ENCODE data around the gene SART3. TPM values are rescaled to one million over a fixed set of nuclear protein-coding genes. Genes with fewer than 3 reads are reported as not detected.

SART3 gene
- total and polyA plus RNA-seq, 10 of the 15 experiments (the other 5 are each of a cell fraction or from before 2014, with no cell fraction given): 8.8 to 179 (median 54.9) TPM

DNA sequence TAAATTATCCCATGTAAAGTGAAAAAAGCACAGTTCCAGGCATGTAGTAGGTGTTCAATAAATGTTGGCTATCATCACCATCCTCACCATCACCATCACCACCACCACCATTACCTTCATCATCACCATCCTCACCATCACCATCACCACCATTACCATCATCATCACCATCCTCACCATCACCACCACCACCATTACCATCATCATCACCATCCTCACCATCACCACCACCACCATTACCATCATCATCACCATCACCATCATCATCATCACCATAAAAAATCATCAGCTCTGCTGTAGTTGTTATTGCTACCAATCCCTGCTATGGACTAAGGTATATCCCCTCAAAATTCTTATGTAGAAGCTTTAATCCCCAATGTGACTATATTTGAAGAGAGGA is 16.5 kb upstream of the SART3 start (continued):
- no peak for TF ChIP-seq BCL3 (IDR thresholded peaks at IDR 0.05; ENCODE audit: borderline replicate concordance, insufficient read depth, low read depth, low read length, poor library complexity, severe bottlenecking)
- TF ChIP-seq FOXM1 (IDR thresholded peaks at IDR 0.05; ENCODE audit: low read depth, low read length): no peak
- TF ChIP-seq, protein P1, sequence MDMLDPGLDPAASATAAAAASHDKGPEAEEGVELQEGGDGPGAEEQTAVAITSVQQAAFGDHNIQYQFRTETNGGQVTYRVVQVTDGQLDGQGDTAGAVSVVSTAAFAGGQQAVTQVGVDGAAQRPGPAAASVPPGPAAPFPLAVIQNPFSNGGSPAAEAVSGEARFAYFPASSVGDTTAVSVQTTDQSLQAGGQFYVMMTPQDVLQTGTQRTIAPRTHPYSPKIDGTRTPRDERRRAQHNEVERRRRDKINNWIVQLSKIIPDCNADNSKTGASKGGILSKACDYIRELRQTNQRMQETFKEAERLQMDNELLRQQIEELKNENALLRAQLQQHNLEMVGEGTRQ (IDR thresholded peaks at IDR 0.05; ENCODE audit: borderline replicate concordance, low read depth, low read length): no peak
- no peak for TF ChIP-seq NFYB (IDR thresholded peaks at IDR 0.05; ENCODE audit: insufficient read depth, low read depth, low read length)

DNA sequence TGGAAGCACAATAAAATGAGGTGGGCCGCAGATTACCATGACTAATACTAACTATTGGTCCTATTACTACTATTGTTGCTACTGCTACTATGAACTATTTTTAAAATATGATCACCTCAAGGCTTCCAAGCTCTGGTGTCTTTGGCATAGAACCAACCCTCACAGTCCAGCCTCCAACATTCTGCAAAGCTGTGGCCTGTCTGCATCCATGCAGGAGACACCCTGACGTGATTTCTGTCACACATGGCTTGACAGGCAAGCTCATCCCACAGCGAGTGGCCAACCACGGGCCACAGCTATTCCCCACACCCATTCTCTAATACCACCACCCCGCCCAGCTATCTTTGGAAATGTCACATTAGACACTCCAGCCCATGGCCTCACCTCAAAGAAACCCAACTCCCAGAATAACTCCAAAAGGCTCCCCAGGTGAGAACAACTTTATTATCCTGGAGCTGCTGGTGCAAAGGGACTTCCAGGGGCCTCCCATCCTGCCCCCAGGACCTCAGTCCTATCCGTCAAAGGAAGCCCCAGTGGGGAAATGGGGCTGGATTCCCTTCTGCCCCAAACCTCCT is 15.8 kb upstream of the SART3 start:
- RAD21 ChIA-PET (ENCODE audit: unreplicated experiment): interaction anchor here (0.8 to 23.0 kb wide), 4 partner anchors 8 to 58 kb away, joined by 3 to 633 read pairs (median 211); partner anchors contain the start of gene SELPLG
- no peaks in the 10 kb centered on the region for H4K20me1 ChIP-seq (ENCODE audit: control insufficient read depth, insufficient read depth)
- intact Hi-C loops (cut with micrococcal nuclease; ENCODE audit: unreplicated experiment) (no loop called here), in situ Hi-C loops (cut with MboI) (no loop called here)
- peaks cover 45% of the 10 kb centered on the region for H3K4me1 ChIP-seq (ENCODE audit: control insufficient read depth, insufficient read depth, low read length)
- H3K9me3 ChIP-seq (replicated peaks; ENCODE audit: control insufficient read depth, insufficient read depth, low read length): no peaks in the 10 kb centered on the region; the same call in 2 of the 3 replicates
- H2AFZ ChIP-seq (ENCODE audit: control insufficient read depth, low read depth, low read length): no peak overlapping the region
- BruUV-seq (replicated peaks): no TSS peak
- no peak overlapping the region for H3K4me2 ChIP-seq (ENCODE audit: control insufficient read depth, insufficient read depth)
- 46% methylated on average over 6 of the region's 6 CpGs for WGBS (ENCODE audit: insufficient coverage, insufficient replicate concordance, low lambda C conversion rate, missing lambda C conversion rate)
- FAIRE-seq (no peak), DNase-seq (ENCODE audit: low read depth, low spot score) (no peak), ATAC-seq (no peak)
- no peaks in the 10 kb centered on the region; the same call in none of the 2 replicates for H3K79me2 ChIP-seq (ENCODE audit: control insufficient read depth, insufficient read depth, low read length)
- CTCF ChIA-PET: interaction anchor here (0.9 to 21.5 kb wide), 7 partner anchors 11 to 228 kb away, joined by 3 to 866 read pairs (median 4); no protein-coding TSS in a partner anchor
- no peaks in the 10 kb centered on the region for H3K27me3 ChIP-seq (replicated peaks in 1 of 2; ENCODE audit: control insufficient read depth in 2 of 2, insufficient read depth in 2 of 2, low read length in 1 of 2)
- H3K27ac ChIP-seq (ENCODE audit: control insufficient read depth, insufficient read depth): no peak overlapping the region; the same call in 1 of the 2 replicates
- no peak overlapping the region for H3K9ac ChIP-seq (ENCODE audit: control insufficient read depth, insufficient read depth, low read length)
- SMC1A ChIA-PET (ENCODE audit: uncharacterized antibody, unreplicated experiment): interaction anchor here (0.9 to 26.5 kb wide), 11 partner anchors 8 to 274 kb away, joined by 3 to 718 read pairs (median 8); partner anchors contain the start of gene SELPLG
- TF ChIP-seq, protein P2, sequence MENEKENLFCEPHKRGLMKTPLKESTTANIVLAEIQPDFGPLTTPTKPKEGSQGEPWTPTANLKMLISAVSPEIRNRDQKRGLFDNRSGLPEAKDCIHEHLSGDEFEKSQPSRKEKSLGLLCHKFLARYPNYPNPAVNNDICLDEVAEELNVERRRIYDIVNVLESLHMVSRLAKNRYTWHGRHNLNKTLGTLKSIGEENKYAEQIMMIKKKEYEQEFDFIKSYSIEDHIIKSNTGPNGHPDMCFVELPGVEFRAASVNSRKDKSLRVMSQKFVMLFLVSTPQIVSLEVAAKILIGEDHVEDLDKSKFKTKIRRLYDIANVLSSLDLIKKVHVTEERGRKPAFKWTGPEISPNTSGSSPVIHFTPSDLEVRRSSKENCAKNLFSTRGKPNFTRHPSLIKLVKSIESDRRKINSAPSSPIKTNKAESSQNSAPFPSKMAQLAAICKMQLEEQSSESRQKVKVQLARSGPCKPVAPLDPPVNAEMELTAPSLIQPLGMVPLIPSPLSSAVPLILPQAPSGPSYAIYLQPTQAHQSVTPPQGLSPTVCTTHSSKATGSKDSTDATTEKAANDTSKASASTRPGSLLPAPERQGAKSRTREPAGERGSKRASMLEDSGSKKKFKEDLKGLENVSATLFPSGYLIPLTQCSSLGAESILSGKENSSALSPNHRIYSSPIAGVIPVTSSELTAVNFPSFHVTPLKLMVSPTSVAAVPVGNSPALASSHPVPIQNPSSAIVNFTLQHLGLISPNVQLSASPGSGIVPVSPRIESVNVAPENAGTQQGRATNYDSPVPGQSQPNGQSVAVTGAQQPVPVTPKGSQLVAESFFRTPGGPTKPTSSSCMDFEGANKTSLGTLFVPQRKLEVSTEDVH (IDR thresholded peaks at IDR 0.05; ENCODE audit: low read depth, partially characterized antibody): no peak
- TF ChIP-seq, protein P3, sequence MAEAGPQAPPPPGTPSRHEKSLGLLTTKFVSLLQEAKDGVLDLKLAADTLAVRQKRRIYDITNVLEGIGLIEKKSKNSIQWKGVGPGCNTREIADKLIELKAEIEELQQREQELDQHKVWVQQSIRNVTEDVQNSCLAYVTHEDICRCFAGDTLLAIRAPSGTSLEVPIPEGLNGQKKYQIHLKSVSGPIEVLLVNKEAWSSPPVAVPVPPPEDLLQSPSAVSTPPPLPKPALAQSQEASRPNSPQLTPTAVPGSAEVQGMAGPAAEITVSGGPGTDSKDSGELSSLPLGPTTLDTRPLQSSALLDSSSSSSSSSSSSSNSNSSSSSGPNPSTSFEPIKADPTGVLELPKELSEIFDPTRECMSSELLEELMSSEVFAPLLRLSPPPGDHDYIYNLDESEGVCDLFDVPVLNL (IDR thresholded peaks at IDR 0.05; ENCODE audit: low read depth, low read length): no peak
- no peak for TF ChIP-seq MTA2 (IDR thresholded peaks at IDR 0.05; ENCODE audit: low read depth)
- no peak for TF ChIP-seq SMARCA5 (IDR thresholded peaks at IDR 0.05)
- TF ChIP-seq FOXK2 (IDR thresholded peaks at IDR 0.05): no peak
- peak; percentile 47 for TF ChIP-seq RUNX3 (IDR thresholded peaks at IDR 0.05; ENCODE audit: low read length)
- peak; percentile 27; the same call in 1 of the 2 replicates for TF ChIP-seq PAX5 (IDR thresholded peaks at IDR 0.05; ENCODE audit: borderline replicate concordance, low read depth, low read length)
- no peak for TF ChIP-seq CHD2 (IDR thresholded peaks at IDR 0.05; ENCODE audit: borderline replicate concordance, low read depth, low read length)
- H3K4me3 ChIP-seq: no peak overlapping the region
- POLR2A ChIA-PET: interaction anchor here (0.6 to 14.2 kb wide), 6 partner anchors 10 to 58 kb away, joined by 3 to 199 read pairs (median 4); partner anchors contain the start of genes SART3 and SELPLG
- no peaks in the 10 kb centered on the region for H3K36me3 ChIP-seq (ENCODE audit: control insufficient read depth in 2 of 2, insufficient read depth in 2 of 2, low read length in 1 of 2)

Data from GM12878 (cell line).